ENCODE data around the gene CADPS.

The CADPS gene

DNA sequence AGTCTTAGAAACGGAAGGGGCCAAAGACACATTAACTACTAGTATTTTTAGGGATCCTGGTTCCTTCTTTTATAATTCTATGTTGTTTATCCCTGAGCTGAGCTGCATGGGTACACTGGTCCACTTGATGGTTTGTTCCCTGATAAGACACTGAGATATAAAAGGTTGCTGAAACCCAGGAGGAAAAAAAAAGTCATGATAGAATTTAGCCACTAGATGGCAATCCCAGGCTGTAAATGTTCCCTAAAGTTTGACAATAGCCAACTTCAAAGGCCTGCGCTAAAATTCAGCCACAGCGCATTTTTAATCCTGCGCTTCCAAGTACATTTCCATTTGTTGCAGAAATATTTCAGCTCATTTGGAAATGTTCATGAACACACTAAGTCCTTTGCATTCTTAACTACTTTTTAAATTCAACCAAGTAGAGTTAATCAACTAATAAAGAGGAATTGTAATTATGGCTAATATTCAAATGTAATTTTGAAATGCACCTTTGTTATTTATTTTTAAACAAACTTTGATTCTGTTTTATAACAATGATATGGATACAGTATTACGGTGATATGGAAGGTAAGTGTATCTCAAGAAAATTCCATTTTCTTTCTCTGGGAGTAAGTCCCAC lies 252.6 kb downstream of the CADPS start:
- H3K4me1 ChIP-seq (ENCODE audit: control insufficient read depth in 1 of 2, insufficient read depth in 1 of 2, low read depth in 1 of 2, low read length in 1 of 2): no peaks in the 10 kb centered on the region
- H3K9me3 ChIP-seq: no peaks in the 10 kb centered on the region
- H3K4me3 ChIP-seq (ENCODE audit: low read depth in 1 of 2, low read length in 1 of 2): no peak overlapping the region
- H3K27ac ChIP-seq: no peak overlapping the region
- H3K36me3 ChIP-seq: no peaks in the 10 kb centered on the region
- TF ChIP-seq, protein P1, sequence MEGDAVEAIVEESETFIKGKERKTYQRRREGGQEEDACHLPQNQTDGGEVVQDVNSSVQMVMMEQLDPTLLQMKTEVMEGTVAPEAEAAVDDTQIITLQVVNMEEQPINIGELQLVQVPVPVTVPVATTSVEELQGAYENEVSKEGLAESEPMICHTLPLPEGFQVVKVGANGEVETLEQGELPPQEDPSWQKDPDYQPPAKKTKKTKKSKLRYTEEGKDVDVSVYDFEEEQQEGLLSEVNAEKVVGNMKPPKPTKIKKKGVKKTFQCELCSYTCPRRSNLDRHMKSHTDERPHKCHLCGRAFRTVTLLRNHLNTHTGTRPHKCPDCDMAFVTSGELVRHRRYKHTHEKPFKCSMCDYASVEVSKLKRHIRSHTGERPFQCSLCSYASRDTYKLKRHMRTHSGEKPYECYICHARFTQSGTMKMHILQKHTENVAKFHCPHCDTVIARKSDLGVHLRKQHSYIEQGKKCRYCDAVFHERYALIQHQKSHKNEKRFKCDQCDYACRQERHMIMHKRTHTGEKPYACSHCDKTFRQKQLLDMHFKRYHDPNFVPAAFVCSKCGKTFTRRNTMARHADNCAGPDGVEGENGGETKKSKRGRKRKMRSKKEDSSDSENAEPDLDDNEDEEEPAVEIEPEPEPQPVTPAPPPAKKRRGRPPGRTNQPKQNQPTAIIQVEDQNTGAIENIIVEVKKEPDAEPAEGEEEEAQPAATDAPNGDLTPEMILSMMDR (IDR thresholded peaks at IDR 0.05): no peak
- H3K27me3 ChIP-seq: no peaks in the 10 kb centered on the region

DNA sequence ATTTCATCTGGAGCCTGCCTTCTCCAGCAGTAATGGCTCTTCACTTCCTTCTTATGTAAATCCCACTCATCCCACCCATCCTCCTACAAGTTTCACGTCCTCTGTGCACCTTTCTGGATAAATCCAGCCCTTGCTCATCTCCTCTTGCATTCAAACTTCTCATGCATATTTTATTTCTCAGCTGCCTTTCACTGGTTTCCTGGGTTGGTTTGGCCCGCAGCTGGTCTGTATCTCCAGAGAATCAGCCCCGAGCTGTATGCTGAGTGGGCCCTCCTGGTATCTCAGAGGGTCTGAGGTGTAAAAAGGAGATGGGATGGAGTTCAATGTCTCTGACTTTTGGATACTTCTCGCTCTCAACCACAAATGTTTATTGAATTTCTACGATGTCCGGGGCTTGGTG lies 253.3 kb downstream of the CADPS start:
- TF ChIP-seq, protein P1 (IDR thresholded peaks at IDR 0.05): no peak
- no peaks in the 10 kb centered on the region for H3K36me3 ChIP-seq
- no peaks in the 10 kb centered on the region for H3K4me1 ChIP-seq (ENCODE audit: control insufficient read depth in 1 of 2, insufficient read depth in 1 of 2, low read depth in 1 of 2, low read length in 1 of 2)
- no peak overlapping the region for H3K27ac ChIP-seq
- H3K27me3 ChIP-seq: no peaks in the 10 kb centered on the region
- H3K9me3 ChIP-seq: no peaks in the 10 kb centered on the region
- no peak overlapping the region for H3K4me3 ChIP-seq (ENCODE audit: low read depth in 1 of 2, low read length in 1 of 2)

DNA sequence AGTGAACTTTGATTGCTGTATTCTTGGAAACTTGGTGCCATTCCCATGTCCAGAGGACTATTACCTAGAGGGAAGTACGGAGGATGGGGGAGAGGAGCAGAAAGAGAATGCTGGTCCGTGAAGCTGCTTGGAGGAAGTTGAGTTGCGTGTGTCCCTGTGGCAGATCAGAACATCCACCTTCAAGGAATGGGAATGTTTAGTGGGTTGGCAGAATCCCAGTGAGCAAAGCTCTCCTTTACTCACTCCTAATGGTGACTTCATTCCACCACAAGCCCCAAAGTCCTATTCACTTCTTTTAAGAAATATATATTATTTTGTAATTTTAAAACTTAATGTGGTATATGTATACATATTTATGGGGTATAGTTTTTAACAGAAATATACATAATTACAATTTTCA lies 254.0 kb downstream of the CADPS start:
- no peaks in the 10 kb centered on the region for H3K9me3 ChIP-seq
- no peaks in the 10 kb centered on the region for H3K4me1 ChIP-seq (ENCODE audit: control insufficient read depth in 1 of 2, insufficient read depth in 1 of 2, low read depth in 1 of 2, low read length in 1 of 2)
- no peak overlapping the region for H3K27ac ChIP-seq
- no peaks in the 10 kb centered on the region for H3K36me3 ChIP-seq
- no peaks in the 10 kb centered on the region for H3K27me3 ChIP-seq
- no peak overlapping the region for H3K4me3 ChIP-seq (ENCODE audit: low read depth in 1 of 2, low read length in 1 of 2)
- TF ChIP-seq, protein P1 (IDR thresholded peaks at IDR 0.05): no peak

DNA sequence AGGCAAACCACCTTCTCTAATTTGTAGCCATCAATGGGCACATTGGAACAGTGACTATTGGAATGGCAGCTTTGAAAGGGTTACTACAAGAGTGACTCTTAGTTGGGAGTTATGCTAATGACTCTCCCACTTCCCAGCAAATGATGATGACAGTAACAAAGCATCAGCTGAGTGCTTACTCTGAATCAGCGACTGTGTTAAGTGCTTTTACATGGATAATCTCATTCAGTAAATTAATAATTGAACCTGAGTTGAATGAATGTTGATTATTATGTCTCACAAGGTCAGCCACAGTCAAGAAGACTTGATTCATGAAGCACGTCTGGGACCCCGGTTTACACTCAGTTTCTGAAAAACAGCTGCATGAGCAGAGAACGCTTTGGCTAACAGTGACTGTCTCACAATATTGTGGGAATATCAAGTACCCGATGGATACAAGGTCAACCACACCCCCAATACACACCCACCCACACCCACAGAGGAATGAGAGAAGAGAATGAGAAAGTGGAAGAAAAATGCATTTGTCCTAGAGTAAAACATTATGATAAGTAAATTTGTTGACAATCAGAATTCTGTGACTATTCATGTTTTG lies 259.9 kb downstream of the CADPS start:
- no peak overlapping the region for H3K27ac ChIP-seq
- no peaks in the 10 kb centered on the region for H3K36me3 ChIP-seq
- no peaks in the 10 kb centered on the region for H3K27me3 ChIP-seq

DNA sequence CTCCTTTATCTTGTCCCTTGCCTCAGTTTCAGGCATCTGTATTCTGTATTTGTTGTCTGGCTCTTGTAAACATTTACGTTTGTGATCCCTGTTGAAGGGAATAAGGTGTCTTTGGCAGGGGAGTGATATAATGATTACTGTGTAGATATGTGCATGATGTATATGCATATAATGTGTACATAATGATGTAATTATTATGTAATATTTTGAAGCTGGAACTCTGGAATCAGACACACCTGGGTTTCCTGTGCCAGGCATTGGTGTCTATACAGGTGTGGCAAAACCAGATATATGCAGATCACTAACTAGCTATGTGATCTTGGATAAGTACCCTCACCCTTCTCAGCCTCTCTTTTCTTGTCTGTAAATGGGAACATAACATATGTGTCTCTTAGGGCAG lies 260.7 kb downstream of the CADPS start:
- Histone ChIP-seq H3K36me3 (no peaks in the 10 kb centered on the region), H3K4me1 (ENCODE audit: control insufficient read depth in 1 of 2, insufficient read depth in 1 of 2, low read depth in 1 of 2, low read length in 1 of 2) (no peaks in the 10 kb centered on the region), H3K27ac (no peak overlapping the region), H3K4me3 (ENCODE audit: low read depth in 1 of 2, low read length in 1 of 2) (no peak overlapping the region), H3K27me3 (no peaks in the 10 kb centered on the region), H3K9me3 (no peaks in the 10 kb centered on the region)
- TF ChIP-seq, protein P1 (IDR thresholded peaks at IDR 0.05): no peak

More for the DNA sequence above, 259.9 kb downstream of the CADPS start:
- H3K4me3 ChIP-seq (ENCODE audit: low read depth in 1 of 2, low read length in 1 of 2): no peak overlapping the region
- TF ChIP-seq, protein P1 (IDR thresholded peaks at IDR 0.05): no peak
- H3K9me3 ChIP-seq: no peaks in the 10 kb centered on the region
- no peaks in the 10 kb centered on the region for H3K4me1 ChIP-seq (ENCODE audit: control insufficient read depth in 1 of 2, insufficient read depth in 1 of 2, low read depth in 1 of 2, low read length in 1 of 2)

Data from neutrophil (primary cell).